Kasumi-1 (cell line): Measurements from ENCODE around the gene HOXB9.

ENCODE experiments used
- DNase-seq, 2 experiments: peaks; one replicate each; lab custom pipeline; 2025; lab: John Stamatoyannopoulos, UW

Gene HOXB9

GRCh38 chr17:48583708-48584222 is 42.4 kb downstream of the HOXB9 start:
- DNase-seq = no peak

GRCh38 chr17:48582750-48583069 is 43.4 kb downstream of the HOXB9 start:
- no peak for DNase-seq

- DNase-seq = no peak
Observed at GRCh38 chr17:48579760-48580554, 46.2 kb downstream of the HOXB9 start.

GRCh38 chr17:48579471-48579759 is 46.7 kb downstream of the HOXB9 start:
- DNase-seq = no peak

- no peak for DNase-seq
Observed at GRCh38 chr17:48578616-48579470, 47.3 kb downstream of the HOXB9 start.

- DNase-seq = no peak
Observed at GRCh38 chr17:48577946-48578615, 48.1 kb downstream of the HOXB9 start, which contains the start of gene HOXB4. HOXB4 (minus strand) TSS chr17:48578350; CDS start chr17:48578319, 31 bp downstream.

- DNase-seq = no peak
Observed at GRCh38 chr17:48577330-48577945, 48.7 kb downstream of the HOXB9 start.

- no peak for DNase-seq
Observed at GRCh38 chr17:48576479-48577309, 49.5 kb downstream of the HOXB9 start.

- DNase-seq = no peak
Observed at GRCh38 chr17:48575673-48576478, 50.3 kb downstream of the HOXB9 start.

- no peak for DNase-seq
Observed at GRCh38 chr17:48575066-48575582, 51.0 kb downstream of the HOXB9 start.

- no peak for DNase-seq
Observed at GRCh38 chr17:48574505-48575065, 51.6 kb downstream of the HOXB9 start.

- no peak for DNase-seq
Observed at GRCh38 chr17:48571826-48572417, 54.2 kb downstream of the HOXB9 start.
